CD4-positive, alpha-beta T cell (primary cell): ENCODE data around the gene IFT57. TPM values are rescaled to one million over a fixed set of nuclear protein-coding genes. Genes with fewer than 3 reads are reported as not detected.

Experiments
- ATAC-seq: fragments of 200-7000 bp; cut with Tn5 transposase; one replicate; pipeline ENCODE4 v1.10.0; 2022; ENCODE audit warnings: mild to moderate bottlenecking; ENCODE audit not compliant: poor library complexity
- CTCF ChIA-PET: fragments of 350-600 bp; sonication (Branson Sonifier 250); formaldehyde crosslinking; loops from one replicate; lab custom pipeline; 2021; ENCODE audit warnings: antibody characterized with exemption, inconsistent platforms; lab: Charles Lee
- POLR2A ChIA-PET: fragments of 350-600 bp; sonication (Branson Sonifier 250); formaldehyde crosslinking; loops from one replicate; lab custom pipeline; 2021; ENCODE audit warnings: antibody characterized with exemption, inconsistent platforms; lab: Charles Lee
- DNase-seq, 14 experiments: peaks; one replicate each; pipeline ENCODE4 v3.0.0-alpha.2; 2013 to 2020; ENCODE audit warnings: mixed read lengths in 2 of 14
- H3K27ac ChIP-seq, 2 donors: one replicate each; pipeline versions ENCODE4 v1.5.1 to v1.7.0; 2013; ENCODE audit warnings: low read length in 2 of 2, low read depth in 1 of 2, mild to moderate bottlenecking in 1 of 2
- H3K27me3 ChIP-seq, 2 experiments: 1 replicate in 1 of 2; 2 replicates in 1 of 2; pipeline versions ENCODE4 v1.6.1 to v1.7.0; 2013; ENCODE audit warnings: low read length in 2 of 2, control low read depth in 1 of 2, mild to moderate bottlenecking in 1 of 2, moderate library complexity in 1 of 2; ENCODE audit not compliant: insufficient read depth in 2 of 2, control insufficient read depth in 1 of 2
- H3K36me3 ChIP-seq: one replicate; pipeline ENCODE4 v1.6.1; 2013; ENCODE audit warnings: low read length, control low read depth; ENCODE audit not compliant: insufficient read depth
- H3K4me1 ChIP-seq: one replicate; pipeline ENCODE4 v1.6.1; 2013; ENCODE audit warnings: low read length, control low read depth; ENCODE audit not compliant: insufficient read depth
- H3K4me3 ChIP-seq: one replicate; pipeline ENCODE4 v1.5.1; 2013; ENCODE audit warnings: mild to moderate bottlenecking, low read length, moderate library complexity
- H3K9me3 ChIP-seq, 2 experiments: 1 replicate in 1 of 2; 2 replicates in 1 of 2; pipeline versions ENCODE4 v1.6.1 to v1.7.0; 2013; ENCODE audit warnings: low read length in 2 of 2, mild to moderate bottlenecking in 2 of 2, control low read depth in 1 of 2, moderate library complexity in 1 of 2; ENCODE audit not compliant: control insufficient read depth in 1 of 2, insufficient read depth in 1 of 2
- H3K27ac Mint-ChIP-seq: one replicate; pipeline ENCODE4 v1.8.0; 2020; ENCODE audit warnings: mixed read lengths
- H3K27me3 Mint-ChIP-seq: one replicate; pipeline ENCODE4 v1.8.0; 2021; ENCODE audit warnings: mixed read lengths
- H3K36me3 Mint-ChIP-seq: one replicate; pipeline ENCODE4 v1.8.0; 2021; ENCODE audit warnings: low read depth, mixed read lengths
- H3K4me1 Mint-ChIP-seq: one replicate; pipeline ENCODE4 v1.8.0; 2021; ENCODE audit warnings: low read depth, mixed read lengths
- H3K4me3 Mint-ChIP-seq: one replicate; pipeline ENCODE4 v1.8.0; 2020; ENCODE audit warnings: mild to moderate bottlenecking, mixed read lengths
- H3K9me3 Mint-ChIP-seq: one replicate; pipeline ENCODE4 v1.8.0; 2020; ENCODE audit warnings: mixed read lengths
- CTCF ChIP-seq: fragments of 200-600 bp; IDR thresholded peaks from one replicate; pipeline ENCODE4 v1.8.0; 2022; ENCODE audit warnings: antibody characterized with exemption, mild to moderate bottlenecking
- intact Hi-C, 2 experiments: fragments of 100-400 bp; cut with DNase I in 1 of 2; cut with micrococcal nuclease in 1 of 2; formaldehyde crosslinking; loops; one replicate each; pipeline versions ENCODE4 v1.15.1 to v1.9.0; 2023 to 2025; cut with DNase I, micrococcal nuclease
- total RNA-seq, 174 experiments: library from RNA in 2 of 174; stranded (reverse) in 2 of 174; gene quantifications; one replicate each; pipeline ENCODE4 v1.2.3 and lab custom pipeline; 2021 to 2026

Gene IFT57
- total RNA-seq, 2 experiments from 2014 or later, result 56.6 to 58.6 TPM

GRCh38 chr3:108183181-108183580, 39.0 kb downstream of the IFT57 start:
- Mint-ChIP-seq H3K4me3 (no peak overlapping the region), H3K27me3 (no peaks in the 10 kb centered on the region), H3K36me3 (peaks cover 47% of the 10 kb centered on the region), H3K9me3 (no peaks in the 10 kb centered on the region), H3K4me1 (peaks cover 25% of the 10 kb centered on the region), H3K27ac (no peak overlapping the region)
- H3K27me3 ChIP-seq, result no peaks in the 10 kb centered on the region
- ChIA-PET POLR2A (no interaction called here), CTCF (interaction anchor here (1.3 kb wide), 1 partner anchor 9 kb away, joined by 6 read pairs; no protein-coding TSS in a partner anchor)
- DNase-seq (no peak), ATAC-seq (no peak)
- TF ChIP-seq CTCF, result no peak
- peaks cover 8% of the 10 kb centered on the region for H3K36me3 ChIP-seq
- H3K27ac ChIP-seq, result no peak overlapping the region
- intact Hi-C loops, result no loop called here
- no peaks in the 10 kb centered on the region for H3K4me1 ChIP-seq
- H3K4me3 ChIP-seq, result no peak overlapping the region
- H3K9me3 ChIP-seq, result peaks cover 3 to 6% of the 10 kb centered on the region in 2 experiments

- H3K9me3 ChIP-seq, result peaks cover 3 to 6% of the 10 kb centered on the region in 2 experiments
- DNase-seq (no peak), ATAC-seq (no peak)
- H3K36me3 Mint-ChIP-seq, result peaks cover 40% of the 10 kb centered on the region
- intact Hi-C loops, result no loop called here
- no peaks in the 10 kb centered on the region for H3K27me3 Mint-ChIP-seq
- ChIA-PET CTCF (no interaction called here), POLR2A (no interaction called here)
- H3K27ac Mint-ChIP-seq, result no peak overlapping the region
- H3K4me1 ChIP-seq, result no peaks in the 10 kb centered on the region
- H3K4me3 Mint-ChIP-seq, result no peak overlapping the region
- H3K27ac ChIP-seq, result no peak overlapping the region
- H3K4me3 ChIP-seq, result no peak overlapping the region
- H3K4me1 Mint-ChIP-seq, result peaks cover 30% of the 10 kb centered on the region
- TF ChIP-seq CTCF, result no peak
- peaks cover 4% of the 10 kb centered on the region for H3K36me3 ChIP-seq
- no peaks in the 10 kb centered on the region for H3K27me3 ChIP-seq
- H3K9me3 Mint-ChIP-seq, result no peaks in the 10 kb centered on the region
Measured at GRCh38 chr3:108182339-108182738, 39.9 kb downstream of the IFT57 start.

GRCh38 chr3:108181172-108181571, 41.1 kb downstream of the IFT57 start:
- Mint-ChIP-seq H3K27ac (no peak overlapping the region), H3K4me3 (no peak overlapping the region), H3K27me3 (no peaks in the 10 kb centered on the region), H3K9me3 (no peaks in the 10 kb centered on the region), H3K36me3 (peaks cover 28% of the 10 kb centered on the region), H3K4me1 (peaks cover 41% of the 10 kb centered on the region)
- CTCF ChIA-PET, result no interaction called here
- intact Hi-C loops, result no loop called here
- Histone ChIP-seq H3K4me3 (no peak overlapping the region), H3K9me3 (peaks cover 3 to 6% of the 10 kb centered on the region in 2 experiments), H3K27me3 (no peaks in the 10 kb centered on the region), H3K27ac (no peak overlapping the region), H3K36me3 (peaks cover 4% of the 10 kb centered on the region), H3K4me1 (no peaks in the 10 kb centered on the region)
- POLR2A ChIA-PET, result no interaction called here
- no peak for DNase-seq
- ATAC-seq, result no peak
- no peak for TF ChIP-seq CTCF
